NCI-H345 treated with DMSO at 0.1 percent for 48 hours (cell line): ENCODE measurements around the gene MBOAT2.
"Not testable (repeated sequence)": the region's sequence is repeated elsewhere in the genome, so short reads cannot be mapped to it uniquely, and the experiment has no call there.

Experiments
- DNase-seq: peaks from one replicate; lab custom pipeline; 2025; ENCODE audit not compliant: unreplicated experiment; lab: John Stamatoyannopoulos, UW

The MBOAT2 gene

DNA sequence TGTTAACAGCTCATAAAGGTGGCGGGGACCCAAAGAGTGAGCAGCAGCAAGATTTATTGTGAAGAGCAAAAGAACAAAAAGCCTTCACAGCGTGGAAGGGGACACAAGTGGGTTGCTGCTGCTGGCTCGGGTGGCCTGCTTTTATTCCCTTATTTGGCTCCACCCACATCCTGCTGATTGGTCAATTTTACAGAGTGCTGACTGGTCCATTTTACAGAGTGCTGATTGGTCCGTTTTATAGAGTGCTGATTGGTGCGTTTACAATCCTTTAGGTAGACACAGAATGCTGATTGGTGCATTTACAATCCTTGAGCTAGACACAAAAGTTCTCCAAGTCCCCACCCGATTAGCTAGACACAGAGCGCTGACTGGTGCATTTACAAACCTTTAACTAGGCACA, 100.7 kb downstream of the MBOAT2 start:
- DNase-seq = not testable (repeated sequence)

GRCh38 chr2:8897206-8897605, 106.3 kb downstream of the MBOAT2 start:
- not testable (repeated sequence) for DNase-seq

DNA sequence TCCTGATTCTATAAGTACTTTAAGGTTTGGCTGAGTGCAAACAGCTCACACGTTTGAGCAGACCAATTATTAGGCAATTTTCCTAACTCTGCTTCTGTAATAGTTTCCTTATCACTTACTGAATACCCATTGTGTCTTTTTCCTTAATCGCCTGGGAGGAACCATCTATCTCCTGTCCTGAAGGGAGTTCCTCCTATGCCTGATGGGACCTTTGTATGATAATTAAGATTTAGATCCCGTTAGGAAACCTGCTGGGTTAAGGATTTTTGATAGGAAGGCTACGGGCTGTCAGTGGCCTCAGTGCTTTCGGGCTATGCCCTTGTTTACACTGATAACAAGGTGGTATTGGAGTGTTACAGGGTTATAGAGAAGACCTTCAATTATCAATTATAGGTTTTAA, 106.8 kb downstream of the MBOAT2 start:
- not testable (repeated sequence) for DNase-seq

DNA sequence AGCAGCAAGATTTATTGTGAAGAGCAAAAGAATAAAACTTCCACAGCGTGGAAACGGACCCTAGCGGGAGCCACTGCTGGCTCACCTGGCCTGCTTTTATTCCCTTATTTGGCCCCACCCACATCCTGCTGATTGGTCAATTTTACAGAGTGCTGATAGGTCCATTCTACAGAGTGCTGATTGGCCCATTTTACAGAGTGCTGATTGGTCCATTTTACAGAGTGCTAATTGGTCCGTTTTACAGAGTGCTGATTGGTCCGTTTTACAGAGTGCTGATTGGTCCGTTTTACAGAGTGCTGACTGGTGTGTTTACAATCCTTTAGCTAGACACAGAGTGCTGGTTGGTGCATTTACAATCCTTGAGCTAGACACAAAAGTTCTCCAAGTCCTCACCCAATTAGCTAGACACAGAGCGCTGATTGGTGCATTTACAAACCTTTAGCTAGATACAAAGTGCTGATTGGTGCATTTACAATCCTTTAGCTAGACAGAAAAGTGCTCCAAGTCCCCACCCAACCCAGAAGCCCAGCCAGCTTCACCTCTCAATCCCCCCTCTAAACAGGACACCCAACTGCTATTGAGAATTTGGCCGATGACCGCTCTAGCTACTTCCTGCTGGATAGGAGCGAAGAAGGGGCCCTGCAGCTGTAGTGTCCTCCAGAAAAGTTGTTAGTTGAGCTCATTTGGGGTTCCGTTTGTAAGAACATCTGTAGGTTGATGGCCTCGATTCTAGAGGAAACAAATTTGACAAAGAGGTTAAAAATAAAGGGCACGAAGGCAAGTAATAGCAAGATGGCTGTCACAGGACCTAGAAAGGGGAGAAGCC, 108.2 kb downstream of the MBOAT2 start:
- not testable (repeated sequence) for DNase-seq

DNA sequence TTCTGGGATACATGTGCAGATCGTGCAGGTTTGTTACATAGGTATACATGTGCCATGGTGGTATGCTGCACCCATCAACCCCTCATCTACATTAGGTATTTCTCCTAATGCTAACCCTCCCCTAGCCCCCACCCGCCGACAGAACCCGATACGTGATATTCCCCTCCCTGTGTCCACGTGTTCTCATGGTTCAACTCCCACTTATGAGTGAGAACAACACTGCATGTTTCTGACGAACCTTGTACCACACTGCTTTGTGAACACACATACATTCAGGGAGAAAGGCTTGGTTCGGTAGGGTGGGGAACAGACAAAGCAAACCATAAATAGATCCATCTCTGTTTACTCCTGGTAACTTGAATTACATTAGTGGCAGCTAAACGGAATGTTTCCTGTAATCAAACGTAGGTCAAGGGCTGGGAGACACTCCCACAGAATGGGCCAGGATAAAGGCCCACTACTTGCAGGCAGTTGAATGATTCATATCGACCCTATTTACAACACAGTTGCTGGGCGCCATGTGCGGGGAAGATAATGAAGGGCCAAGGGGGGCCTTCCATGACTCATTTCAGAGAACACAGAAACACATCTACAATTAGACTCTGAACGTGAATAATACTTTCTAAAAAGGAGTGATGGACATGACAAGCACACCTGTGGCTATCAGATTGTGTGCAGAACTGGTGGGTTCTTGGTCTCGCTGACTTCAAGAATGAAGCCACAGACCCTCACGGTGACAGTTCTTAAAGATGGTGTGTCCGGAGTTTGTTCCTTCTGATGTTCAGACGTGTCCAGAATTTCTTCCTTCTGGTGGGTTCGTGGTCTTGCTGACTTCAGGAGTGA, 109.3 kb downstream of the MBOAT2 start:
- peak; percentile 47 for DNase-seq

DNA sequence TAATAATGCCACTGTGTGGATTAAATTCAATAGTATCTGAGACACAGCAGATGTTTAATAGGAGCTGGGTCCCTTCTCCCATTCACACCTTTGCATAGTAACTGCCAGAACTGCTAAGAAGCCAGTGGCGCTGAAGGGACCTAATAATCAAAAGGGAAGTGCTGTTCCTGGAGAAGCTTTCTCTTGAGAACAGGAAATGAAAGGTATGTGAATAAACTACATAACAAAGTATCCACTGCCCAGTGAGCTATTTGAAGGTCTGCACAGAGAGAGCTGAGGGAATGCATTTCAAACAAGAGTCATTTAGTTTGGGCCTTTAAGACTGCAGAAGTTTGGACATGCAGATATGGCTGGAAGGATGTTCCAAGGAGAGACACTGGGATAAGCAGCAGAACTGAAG, 110.0 kb downstream of the MBOAT2 start:
- DNase-seq = no peak

DNA sequence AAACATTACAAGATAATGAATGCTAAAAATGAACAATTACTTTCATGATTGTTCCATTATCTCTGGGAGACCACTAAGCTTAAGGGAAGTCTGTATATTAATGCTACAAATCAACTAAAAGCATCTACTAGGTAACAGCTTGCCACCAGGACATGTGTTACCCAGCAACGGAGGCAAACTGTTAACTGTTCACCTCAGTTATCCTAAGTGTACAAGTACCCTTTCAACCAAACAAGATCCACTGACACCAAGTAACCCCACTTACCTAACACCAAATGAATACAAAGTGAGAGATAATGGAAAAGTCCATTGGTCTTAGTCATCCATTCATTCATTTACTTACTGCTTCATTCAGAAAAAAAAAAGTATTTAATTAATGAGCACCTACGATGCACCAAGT, 111.4 kb downstream of the MBOAT2 start:
- DNase-seq = no peak

GRCh38 chr2:8889978-8890377, 113.5 kb downstream of the MBOAT2 start:
- no peak for DNase-seq

DNA sequence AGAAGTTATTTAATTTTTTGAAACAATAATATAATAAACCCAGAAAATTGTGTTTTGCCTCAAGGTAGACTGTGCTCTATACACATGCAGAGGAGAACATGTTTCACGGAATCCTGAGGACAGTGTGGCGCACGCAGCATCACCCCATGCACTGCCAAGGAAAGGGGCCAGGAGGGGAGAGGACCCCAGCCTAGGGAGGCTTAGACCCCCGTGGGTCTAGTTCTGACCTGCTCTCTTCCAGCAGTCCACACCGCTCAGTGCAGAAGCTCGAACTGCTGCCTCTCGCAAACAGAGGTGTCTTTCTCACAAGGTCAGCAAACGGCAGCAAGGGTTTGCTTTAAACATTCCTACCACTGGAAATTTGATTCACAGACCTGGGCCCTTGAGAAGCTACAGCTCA, 114.5 kb downstream of the MBOAT2 start:
- no peak for DNase-seq

DNA sequence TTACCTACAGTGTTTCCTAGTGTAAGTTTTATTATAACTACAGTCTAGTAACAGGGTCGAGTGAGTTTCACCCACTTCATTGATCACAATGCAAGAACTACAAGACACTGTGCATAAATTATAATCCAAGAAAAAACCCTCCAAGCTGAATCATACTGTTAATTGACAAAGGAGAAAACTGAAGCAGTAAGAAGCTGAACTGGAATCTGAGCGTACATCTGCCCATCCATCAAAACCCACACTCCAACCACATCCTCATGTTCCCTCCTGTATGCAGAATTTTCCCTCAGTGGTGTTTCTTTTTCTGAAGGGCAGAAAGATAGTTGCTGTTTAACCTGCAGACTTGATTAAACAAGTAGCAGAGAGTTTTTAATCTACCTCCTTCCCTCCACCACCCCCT, 116.6 kb downstream of the MBOAT2 start:
- no peak for DNase-seq

GRCh38 chr2:8886202-8886518, 117.3 kb downstream of the MBOAT2 start:
- DNase-seq = no peak

DNA sequence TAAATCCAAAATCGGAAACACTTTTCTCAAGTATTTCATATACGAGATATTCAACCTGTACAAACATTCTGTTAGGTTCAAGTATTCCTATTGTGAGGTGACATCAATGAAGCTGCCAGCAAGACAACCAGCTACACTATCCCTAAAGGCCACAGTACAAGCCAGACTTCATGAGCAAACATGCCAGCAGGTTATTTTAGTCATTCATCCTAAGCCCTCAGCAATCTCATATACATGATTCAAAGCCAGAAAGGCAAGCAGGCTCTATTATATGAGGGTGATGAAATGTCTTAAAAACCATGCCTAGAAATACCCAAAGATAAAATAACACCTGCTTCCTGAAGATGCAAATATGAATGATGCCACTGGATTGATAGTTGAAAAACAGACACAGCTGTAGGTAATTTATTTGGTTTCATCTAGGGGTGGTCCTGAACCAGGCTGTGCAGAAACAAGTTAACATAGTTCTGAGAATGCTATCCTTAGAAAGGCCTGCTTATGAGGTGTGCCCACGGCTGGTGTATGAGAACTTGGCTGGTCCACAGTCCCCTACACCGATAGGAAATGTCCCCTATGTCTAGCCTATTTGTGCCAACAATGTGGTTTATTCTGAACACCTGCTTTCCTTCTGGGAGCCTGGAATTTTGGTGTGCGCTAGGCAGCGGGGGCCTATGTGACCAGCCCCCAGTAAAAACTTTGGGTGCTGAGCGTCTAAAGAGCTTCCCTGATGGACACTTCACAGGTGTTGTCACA, 117.9 kb downstream of the MBOAT2 start:
- no peak for DNase-seq

- no peak for DNase-seq
Measured at GRCh38 chr2:8884812-8885211, 118.7 kb downstream of the MBOAT2 start.

DNA sequence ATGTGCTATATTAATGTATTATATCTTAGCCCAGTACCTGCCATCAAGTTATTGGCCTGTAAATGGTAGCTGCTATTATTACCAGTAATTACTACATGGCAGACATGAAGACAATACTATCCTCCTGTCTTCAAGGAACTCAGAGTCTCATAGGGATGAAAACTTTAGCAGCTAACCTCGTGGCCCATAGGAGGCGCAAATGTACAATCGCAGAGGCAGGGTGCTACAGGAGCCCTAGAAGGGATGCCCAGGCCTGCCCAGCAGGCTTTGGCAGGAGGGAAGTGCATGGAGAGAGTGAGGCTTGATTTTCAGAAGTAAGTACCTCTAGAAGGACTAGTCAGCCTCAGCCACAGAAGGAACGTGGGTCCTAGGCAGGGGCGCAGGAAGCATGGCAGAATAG, 121.4 kb downstream of the MBOAT2 start:
- no peak for DNase-seq

GRCh38 chr2:8877894-8878293, 125.6 kb downstream of the MBOAT2 start:
- DNase-seq = no peak

DNA sequence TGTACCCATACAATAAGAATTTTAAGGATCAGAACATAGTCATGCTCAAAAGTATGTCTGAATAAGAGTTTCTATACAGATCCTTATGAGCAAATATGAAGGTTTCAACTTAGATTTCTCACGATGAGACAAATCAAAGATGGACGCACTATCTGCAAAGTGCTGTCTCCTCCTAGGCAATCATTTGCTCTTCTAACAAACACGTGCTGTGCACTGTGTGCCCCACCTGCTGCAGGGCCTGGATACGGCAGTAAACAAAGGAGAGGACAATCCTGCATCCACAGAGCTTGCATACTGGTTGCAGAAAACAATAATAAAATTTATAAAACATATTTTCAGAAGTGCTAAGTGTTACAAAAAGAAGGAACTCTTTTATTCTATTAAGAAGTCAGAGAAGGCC, 126.2 kb downstream of the MBOAT2 start:
- no peak for DNase-seq

- DNase-seq = no peak
Measured at GRCh38 chr2:8876628-8877027, 126.9 kb downstream of the MBOAT2 start.

GRCh38 chr2:8872821-8873432, 130.6 kb downstream of the MBOAT2 start:
- DNase-seq = peak; percentile 72

DNA sequence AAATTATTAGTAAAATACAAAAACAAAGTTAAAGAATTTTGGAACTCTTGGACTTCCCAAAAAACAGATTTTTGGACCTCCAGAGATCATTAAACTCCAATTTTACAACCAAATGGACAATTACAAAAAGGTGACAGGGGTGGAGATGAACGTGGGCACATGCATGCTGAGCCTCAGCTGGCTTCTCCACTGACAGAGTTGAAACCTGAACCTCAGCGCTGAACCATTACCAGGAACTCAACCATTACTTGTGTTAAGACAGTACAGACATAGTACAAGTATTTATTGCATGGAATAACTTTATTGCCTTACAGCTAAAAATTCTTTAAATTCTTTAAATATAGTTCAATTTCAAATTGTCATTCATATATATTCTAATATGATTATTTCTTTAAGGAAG, 133.0 kb downstream of the MBOAT2 start:
- DNase-seq = no peak

DNA sequence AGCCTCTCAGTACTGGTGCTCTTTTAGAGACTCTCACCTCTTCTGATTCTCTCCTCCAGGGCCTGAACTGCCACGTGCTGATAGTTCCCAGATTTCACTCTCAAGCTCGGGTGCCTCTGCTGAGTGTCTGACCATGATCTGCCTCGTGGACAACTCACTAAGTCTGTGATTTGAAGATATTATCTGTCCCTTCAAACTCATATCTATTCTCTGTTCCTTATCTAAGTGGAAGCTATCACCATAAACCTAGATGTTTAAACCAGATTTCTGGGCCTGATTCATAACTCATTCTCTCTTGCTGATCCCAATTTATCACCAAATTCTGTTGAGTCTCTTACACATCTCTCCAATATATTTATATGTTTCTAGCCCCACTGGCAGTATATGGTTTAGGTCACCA, 136.1 kb downstream of the MBOAT2 start:
- DNase-seq = no peak

GRCh38 chr2:8863331-8863953, 140.0 kb downstream of the MBOAT2 start:
- no peak for DNase-seq
